Measurements from ENCODE around the gene GPR150.

Gene GPR150

GRCh38 chr5:95654196-95654595, 34.3 kb downstream of the GPR150 start:
- no peak for DNase-seq

GRCh38 chr5:95655575-95655974, 35.7 kb downstream of the GPR150 start:
- no peak for DNase-seq

GRCh38 chr5:95660060-95660459, 40.2 kb downstream of the GPR150 start:
- DNase-seq = no peak

- no peak for DNase-seq
Measured at GRCh38 chr5:95662946-95663345, 43.1 kb downstream of the GPR150 start.

- DNase-seq = peak; percentile 51
Measured at GRCh38 chr5:95664204-95664786, 44.4 kb downstream of the GPR150 start.

GRCh38 chr5:95667061-95667618, 47.3 kb downstream of the GPR150 start:
- DNase-seq = no peak

GRCh38 chr5:95667678-95668077, 47.8 kb downstream of the GPR150 start:
- DNase-seq = no peak

GRCh38 chr5:95668216-95668615, 48.3 kb downstream of the GPR150 start:
- no peak for DNase-seq

GRCh38 chr5:95668728-95669127, 48.8 kb downstream of the GPR150 start:
- no peak for DNase-seq

GRCh38 chr5:95669540-95669939, 49.7 kb downstream of the GPR150 start:
- DNase-seq = no peak

GRCh38 chr5:95669985-95670384, 50.1 kb downstream of the GPR150 start:
- no peak for DNase-seq

- no peak for DNase-seq
Measured at GRCh38 chr5:95670568-95670967, 50.7 kb downstream of the GPR150 start.

All from CD4-positive, alpha-beta T cell treated with Interleukin-17A for 4 hours (primary cell).